Ishikawa (cell line): ENCODE measurements around the gene TJP2.

ENCODE experiments used
- CEBPB ChIP-seq: IDR thresholded peaks from 2 replicates; pipeline ENCODE4 v1.6.1; 2012
- EP300 ChIP-seq: IDR thresholded peaks from 2 replicates; pipeline ENCODE4 v1.6.1; 2012; ENCODE audit warnings: borderline replicate concordance
- FOXM1 ChIP-seq: IDR thresholded peaks from 2 replicates; pipeline ENCODE4 v1.6.1; 2012; ENCODE audit warnings: low read depth, borderline replicate concordance
- MAX ChIP-seq: IDR thresholded peaks from 2 replicates; pipeline ENCODE4 v1.6.1; 2012
- TAF1 ChIP-seq: IDR thresholded peaks from 2 replicates; pipeline ENCODE4 v1.6.1; 2012; ENCODE audit warnings: low read depth, mild to moderate bottlenecking
- TCF12 ChIP-seq: IDR thresholded peaks from 2 replicates; pipeline ENCODE4 v1.6.1; 2012; ENCODE audit warnings: low read depth
- ZBTB7A ChIP-seq: IDR thresholded peaks from 2 replicates; pipeline ENCODE4 v1.6.1; 2012; ENCODE audit warnings: low read depth
- TF ChIP-seq, protein P1 (sequence below): IDR thresholded peaks from 2 replicates; pipeline ENCODE4 v1.6.1; 2012; ENCODE audit warnings: low read depth, mild to moderate bottlenecking
- TF ChIP-seq, protein P2 (sequence below): IDR thresholded peaks from 2 replicates; pipeline ENCODE4 v1.6.1; 2012

DNA sequence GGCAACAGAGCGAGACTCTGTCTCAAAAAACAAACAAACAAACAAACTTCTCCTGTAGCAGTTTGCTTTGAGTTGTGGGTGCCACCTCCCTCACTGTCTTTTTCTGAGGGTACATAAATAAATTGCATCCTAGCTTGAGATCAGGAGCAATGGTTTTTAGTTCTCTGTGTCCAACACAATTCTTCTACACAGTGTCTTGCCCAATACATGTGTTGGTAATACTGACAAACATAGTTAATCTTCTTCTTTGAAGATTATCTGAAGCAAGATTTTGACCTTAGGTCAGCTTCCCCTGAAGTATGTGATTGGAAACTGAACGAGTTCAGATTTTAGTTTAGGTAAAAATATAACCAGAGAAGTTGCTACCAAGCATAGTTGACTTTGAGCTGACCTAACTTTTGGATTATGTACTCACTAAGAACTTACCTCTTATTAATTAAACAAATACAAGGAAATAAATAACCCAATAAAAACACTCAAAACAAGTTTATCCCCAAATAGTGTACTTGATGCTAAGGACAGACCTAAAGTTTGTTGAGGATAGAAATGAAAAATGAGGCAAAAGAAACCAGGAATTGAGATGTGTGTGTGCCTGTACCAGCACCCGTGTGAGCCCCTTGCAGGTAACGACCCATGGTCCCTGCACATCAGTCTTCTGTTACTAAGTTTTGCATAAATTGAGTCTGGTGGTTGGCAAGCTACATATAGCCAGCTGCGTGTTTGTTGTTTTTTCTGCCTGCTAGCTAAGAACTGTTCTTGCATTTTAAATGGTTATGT, 16.2 kb downstream of the TJP2 start:
- TF ChIP-seq TAF1 (no peak), TCF12 (no peak), CEBPB (no peak), ZBTB7A (no peak), EP300 (no peak), FOXM1 (no peak), MAX (no peak)
- TF ChIP-seq, protein P1, sequence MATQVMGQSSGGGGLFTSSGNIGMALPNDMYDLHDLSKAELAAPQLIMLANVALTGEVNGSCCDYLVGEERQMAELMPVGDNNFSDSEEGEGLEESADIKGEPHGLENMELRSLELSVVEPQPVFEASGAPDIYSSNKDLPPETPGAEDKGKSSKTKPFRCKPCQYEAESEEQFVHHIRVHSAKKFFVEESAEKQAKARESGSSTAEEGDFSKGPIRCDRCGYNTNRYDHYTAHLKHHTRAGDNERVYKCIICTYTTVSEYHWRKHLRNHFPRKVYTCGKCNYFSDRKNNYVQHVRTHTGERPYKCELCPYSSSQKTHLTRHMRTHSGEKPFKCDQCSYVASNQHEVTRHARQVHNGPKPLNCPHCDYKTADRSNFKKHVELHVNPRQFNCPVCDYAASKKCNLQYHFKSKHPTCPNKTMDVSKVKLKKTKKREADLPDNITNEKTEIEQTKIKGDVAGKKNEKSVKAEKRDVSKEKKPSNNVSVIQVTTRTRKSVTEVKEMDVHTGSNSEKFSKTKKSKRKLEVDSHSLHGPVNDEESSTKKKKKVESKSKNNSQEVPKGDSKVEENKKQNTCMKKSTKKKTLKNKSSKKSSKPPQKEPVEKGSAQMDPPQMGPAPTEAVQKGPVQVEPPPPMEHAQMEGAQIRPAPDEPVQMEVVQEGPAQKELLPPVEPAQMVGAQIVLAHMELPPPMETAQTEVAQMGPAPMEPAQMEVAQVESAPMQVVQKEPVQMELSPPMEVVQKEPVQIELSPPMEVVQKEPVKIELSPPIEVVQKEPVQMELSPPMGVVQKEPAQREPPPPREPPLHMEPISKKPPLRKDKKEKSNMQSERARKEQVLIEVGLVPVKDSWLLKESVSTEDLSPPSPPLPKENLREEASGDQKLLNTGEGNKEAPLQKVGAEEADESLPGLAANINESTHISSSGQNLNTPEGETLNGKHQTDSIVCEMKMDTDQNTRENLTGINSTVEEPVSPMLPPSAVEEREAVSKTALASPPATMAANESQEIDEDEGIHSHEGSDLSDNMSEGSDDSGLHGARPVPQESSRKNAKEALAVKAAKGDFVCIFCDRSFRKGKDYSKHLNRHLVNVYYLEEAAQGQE: no peak
- TF ChIP-seq, protein P2, sequence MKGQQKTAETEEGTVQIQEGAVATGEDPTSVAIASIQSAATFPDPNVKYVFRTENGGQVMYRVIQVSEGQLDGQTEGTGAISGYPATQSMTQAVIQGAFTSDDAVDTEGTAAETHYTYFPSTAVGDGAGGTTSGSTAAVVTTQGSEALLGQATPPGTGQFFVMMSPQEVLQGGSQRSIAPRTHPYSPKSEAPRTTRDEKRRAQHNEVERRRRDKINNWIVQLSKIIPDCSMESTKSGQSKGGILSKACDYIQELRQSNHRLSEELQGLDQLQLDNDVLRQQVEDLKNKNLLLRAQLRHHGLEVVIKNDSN: no peak
